GM21447 (cell line): ENCODE measurements around the gene TPCN2.

Experiments
- ATAC-seq: cut with Tn5 transposase; IDR thresholded peaks from one replicate; pipeline ENCODE4 v1.9.1; 2021; ENCODE audit not compliant: unreplicated experiment

TPCN2 gene

DNA sequence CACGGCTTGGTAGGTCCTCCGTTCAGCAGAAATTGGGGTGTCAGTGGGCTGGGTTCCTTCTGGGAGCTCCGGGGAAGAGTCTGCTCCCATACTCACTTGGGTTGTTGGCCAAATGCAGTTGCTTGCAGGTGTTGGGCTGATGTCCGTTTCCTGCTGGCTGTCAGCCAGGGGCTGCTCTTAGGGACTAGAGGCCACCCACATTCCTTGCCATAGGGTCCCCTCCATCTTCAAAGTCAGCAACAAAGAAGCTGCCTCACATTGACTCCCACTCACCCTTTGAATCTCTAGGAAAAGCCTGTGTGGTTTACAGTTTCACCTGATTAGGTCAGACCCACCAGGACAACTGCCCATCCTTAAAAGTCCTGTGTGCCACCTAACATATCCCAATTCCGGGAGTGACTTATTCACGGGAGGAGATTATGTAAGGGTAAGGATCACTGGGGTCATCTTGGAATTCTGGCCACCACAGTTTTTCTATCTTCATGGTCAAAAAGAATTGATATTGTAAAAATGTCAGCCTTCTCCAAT is 43.0 kb downstream of the TPCN2 start:
- no peak for ATAC-seq

GRCh38 chr11:69092263-69092662 is 43.5 kb downstream of the TPCN2 start:
- ATAC-seq, result no peak

- ATAC-seq, result no peak
Measured at GRCh38 chr11:69093106-69093505, 44.4 kb downstream of the TPCN2 start.

DNA sequence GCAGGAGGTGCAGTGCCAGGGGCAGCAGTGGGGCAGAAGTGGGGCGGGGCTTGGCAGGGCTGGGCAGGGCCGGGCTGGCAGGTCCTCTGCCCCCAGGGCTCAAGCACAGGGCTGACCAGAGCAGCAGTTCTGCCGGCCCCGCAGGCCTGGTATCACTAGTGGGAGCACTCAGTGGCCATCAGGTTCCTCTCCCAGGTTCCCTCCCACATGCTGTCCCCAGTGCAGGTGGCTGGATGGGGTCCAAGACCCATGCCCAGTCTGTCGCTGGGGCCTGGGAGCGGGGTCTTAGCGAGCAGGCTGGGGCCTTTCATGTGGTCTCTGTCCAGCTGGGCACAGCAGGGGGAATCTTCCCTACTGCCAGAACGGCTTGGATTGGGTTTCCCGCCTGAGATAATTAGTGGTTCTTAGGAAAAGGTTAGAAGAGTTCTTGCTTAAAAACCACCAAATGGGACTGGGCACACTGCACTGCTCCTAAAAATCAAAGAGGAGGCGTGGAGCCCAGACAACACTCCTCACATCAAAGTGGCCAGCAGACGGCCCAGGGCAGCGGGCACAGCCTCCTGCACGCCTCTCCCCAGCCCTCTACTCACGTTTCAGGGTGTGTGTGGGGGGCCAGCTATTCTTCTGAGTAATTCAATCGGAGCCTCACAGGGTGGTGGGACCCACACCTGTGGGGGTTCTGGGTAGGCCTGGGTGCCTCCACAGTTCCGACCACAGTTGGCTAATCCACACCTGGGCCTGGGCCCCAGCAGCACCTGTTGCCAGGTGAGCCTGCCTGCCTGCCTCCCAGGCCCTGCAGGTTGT is 45.6 kb downstream of the TPCN2 start:
- no peak for ATAC-seq

DNA sequence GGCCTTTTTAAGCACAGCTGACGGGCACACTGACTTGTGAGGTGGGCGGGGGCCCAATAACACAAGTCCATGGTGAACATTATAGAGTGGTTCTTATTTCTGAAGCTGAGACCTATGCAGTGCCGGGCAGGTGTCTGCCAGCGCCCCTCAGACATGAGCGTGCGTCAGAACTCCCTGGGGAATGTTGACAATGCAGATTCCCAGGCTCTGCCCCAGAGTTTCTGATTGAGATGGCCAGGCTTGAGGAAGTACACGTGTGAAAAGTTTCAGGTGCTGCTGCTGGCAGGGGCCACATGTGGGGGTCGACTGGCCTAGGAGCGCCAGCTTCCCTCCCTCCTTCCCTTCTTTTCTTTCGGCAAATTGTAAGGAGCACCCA is 46.2 kb downstream of the TPCN2 start:
- no peak for ATAC-seq

DNA sequence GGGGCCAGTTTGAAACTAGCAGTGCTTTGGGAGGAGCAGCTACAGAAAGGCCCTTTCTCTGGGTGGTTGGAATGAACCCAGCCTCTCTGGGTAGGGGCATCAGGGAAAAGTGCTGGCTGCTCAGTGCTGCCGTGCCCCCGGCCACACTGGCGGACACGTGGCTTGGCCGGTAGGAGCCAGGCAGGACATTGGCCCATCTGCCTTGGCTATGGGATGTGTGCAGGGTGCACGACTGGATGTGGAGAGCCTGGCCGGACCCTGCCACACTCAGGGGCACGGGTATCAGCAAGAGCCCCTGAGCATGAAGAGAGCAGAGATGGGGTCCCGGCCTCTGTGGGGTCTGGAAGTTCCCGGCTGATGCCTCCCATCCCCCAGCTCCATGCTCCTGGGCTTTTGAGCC is 46.6 kb downstream of the TPCN2 start:
- ATAC-seq, result no peak

DNA sequence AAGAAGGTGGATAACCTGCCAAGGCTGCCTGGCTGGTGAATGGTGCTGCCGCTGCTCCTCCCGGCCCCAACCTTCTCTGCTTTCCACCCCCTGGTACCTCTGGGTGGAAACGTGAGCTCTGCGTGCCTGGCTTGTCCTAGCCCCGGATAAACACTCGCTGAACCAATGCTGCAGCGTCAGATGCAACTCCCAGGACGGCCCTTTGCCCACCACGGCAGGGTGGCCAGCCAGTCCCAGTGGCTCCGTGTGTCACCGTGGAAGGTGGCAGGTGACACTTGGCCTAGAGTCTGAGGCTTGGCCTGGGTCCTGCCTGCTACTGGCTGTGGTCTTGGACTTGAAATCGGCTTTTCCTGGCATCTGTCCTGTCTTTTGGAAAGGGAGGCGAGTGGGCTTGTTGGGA is 47.7 kb downstream of the TPCN2 start:
- no peak for ATAC-seq

DNA sequence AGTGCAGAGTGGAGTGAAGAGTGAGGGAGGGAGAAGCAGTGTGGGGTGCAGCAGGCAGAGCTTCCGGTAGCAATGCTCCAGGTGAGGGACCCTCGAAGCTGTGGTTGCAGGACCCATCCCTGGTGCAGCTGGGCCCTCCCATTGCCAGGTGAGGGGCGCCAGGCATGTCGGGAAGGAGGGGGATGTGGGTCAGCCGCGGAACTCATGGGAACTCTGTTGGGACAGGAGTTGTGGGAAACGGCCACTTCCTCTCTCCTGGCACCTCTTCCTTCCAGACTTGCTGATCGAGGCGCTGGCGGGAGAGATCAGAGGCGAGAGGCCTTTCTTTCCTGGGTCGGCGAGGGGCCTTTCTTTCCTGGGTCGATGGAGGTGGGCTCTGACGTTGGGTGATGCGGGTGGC is 48.5 kb downstream of the TPCN2 start:
- ATAC-seq, result no peak

- no peak for ATAC-seq
Measured at GRCh38 chr11:69099180-69099579, 50.4 kb downstream of the TPCN2 start.

DNA sequence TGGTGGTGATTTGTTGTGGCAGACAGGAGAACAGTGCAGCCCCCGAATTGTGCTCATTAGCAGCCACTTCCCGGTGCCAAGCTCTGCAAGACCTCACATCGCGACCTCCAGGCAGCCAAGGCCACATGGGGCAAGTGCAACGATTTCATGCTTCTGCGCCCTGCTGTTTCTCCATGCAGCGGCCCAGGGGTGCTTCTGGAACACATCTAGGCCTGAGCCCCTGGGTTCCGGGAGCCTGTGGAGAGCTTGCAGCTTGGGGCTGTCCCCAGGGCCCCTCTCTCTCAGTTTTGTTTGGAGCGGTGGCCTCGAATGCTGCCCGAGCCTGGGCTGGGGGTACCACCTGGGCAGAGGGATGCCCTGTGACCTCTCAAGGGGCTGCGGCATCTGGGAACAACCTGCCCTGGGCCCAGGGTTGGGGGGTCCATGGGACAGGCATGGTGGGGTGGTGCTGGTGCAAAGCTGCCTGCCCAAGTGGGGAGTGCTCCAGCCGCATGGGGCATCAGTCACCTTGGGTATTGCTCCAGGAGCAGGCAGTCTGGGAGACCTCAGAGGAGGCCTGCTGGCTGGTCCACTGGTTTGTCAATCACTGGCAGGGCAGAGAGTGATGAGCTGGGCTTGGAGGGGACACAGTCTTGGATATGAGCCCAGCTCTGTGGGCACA is 51.9 kb downstream of the TPCN2 start:
- no peak for ATAC-seq

- peak; percentile 58 for ATAC-seq
Measured at GRCh38 chr11:69101115-69101791, 52.5 kb downstream of the TPCN2 start.

DNA sequence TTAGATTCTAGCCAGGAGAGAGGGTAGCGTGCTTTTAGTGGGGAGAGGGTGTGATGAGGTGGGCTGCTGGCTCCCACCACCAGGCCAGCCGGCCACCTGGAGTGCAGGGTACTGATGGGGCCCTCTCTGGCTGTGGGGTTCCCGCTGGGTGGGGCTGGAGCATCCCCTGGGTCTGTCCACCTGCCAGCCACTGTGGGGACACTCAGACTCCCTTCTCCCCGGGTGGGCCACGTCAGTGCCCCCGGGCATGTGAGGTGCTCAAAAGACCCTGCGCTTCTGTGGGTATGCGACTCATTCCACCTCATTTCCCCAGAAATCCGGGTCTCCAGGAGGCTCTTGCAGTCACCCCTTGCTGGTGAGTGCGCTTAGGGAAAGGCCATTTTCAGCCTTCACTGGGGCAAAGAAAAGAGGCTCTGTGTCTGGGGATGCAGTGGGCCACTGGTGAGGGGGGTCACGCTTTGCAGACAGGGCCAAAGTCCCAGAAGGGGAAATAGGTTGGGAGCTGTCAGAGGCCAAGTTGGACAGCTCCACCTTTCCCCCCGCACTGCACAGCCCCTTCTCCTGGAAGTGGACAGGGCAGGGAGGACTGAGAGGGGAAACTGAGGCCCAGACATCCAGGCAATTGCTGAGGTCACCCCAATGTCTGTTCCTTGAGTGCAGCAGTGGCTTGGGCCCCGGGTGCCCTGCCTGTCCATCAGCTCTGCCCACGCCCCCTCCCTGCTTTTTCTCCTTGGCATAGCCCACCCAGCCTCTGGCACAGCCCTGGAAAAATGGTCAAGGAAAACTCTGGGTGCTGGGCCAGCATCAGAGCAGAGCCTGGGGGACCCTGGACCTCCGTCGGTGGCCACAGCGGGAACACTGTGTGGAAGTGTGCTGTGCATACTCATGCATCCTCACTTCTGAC is 53.3 kb downstream of the TPCN2 start:
- no peak for ATAC-seq

GRCh38 chr11:69102732-69103615 is 54.2 kb downstream of the TPCN2 start:
- ATAC-seq, result no peak

DNA sequence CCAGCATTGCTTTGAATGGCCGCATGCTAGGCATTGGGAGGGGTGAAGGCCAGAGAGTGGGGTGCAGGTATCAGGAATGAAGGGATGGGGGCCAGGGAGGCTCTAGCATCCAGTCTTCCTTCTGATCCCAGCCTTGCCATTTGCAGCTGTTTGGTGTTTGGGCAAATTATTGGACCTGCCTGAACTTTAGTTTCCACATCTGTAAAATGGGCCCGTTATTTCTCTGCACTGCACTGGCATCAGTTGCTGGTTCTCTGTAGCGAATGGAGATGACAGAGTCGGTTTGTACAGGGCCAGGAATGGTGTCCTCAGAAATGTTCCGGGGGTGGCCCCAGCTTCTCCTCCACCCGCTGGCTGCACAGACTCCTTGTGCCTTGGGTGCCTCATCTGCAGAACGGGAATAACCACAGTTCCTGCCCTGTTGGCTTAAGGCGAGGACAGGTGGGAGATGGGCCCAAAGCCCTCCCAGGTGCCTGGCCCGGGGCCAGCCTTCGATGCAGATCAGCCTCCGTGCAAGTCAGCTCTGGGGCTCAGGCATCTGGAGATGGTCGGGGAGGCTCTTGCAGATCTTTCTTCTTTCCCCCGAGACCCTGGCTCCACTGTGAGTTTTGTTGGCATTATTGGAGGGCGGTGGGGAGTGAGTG is 55.6 kb downstream of the TPCN2 start:
- ATAC-seq, result no peak

- ATAC-seq, result no peak
Measured at GRCh38 chr11:69104856-69105395, 56.2 kb downstream of the TPCN2 start.

GRCh38 chr11:69105461-69106030 is 56.8 kb downstream of the TPCN2 start:
- ATAC-seq, result no peak

DNA sequence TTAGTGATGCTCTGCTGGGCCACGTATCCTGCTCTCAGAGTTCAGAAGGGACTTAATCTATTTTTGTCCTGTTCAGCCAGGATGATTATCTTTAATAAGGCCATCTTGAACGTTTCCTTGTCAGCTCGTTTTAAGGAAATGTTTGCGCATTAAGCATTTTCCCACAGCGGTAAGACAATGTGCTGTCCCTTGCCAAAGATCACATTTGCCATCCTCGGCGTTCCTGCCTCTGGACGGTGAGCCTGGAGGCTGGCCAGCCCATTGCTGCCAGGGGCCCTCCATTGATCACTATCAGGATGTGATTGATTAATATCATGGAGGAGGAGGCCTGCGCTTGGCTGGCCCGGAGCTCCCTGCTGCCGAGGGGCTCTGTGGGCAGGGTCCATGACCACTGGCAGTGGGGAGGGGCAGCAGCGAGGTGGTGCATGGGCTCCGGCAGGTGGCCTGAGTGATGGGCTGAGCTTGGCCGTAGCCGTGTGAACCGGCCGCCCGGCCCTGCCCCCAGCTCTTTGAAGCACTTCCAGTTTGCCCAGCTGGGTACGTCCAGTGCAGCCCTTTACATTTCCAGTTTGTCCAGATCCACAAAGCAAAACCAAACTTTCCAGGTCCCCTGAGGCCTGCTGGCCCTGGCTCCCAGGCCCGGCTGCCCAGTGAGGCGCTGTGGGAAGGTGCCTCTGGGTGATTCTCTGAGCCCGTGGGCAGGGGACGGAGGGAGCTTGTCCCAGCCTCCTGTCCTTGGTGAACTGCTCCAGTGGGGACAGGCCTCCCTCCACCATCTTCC is 57.5 kb downstream of the TPCN2 start:
- no peak for ATAC-seq

DNA sequence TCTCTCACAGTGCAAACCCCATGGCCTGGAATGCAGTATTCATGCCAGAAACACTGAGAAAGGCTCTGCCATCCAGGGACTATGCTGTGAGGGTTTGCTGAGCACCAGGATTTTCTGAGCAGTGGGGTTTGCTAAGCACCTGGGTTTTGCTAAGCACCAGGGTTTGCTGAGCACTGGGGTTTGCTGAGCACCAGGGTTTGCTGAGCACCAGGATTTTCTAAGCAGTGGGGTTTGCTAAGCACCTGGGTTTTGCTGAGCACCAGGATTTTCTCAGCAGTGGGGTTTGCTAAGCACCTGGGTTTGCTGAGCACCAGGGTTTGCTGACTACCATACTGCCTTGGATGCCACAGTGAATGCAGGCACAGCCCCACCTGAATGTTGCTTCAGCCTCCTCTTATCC is 58.7 kb downstream of the TPCN2 start:
- ATAC-seq, result no peak
